Inferior parietal cortex (tissue), 1 donor: ENCODE measurements around the gene TMEM163.
"Not testable (repeated sequence)": the region's sequence is repeated elsewhere in the genome, so short reads cannot be mapped to it uniquely, and the experiment has no call there.

Experiments
- DNase-seq: peaks from one replicate; pipeline ENCODE4 v3.0.0-alpha.2; 2016; ENCODE audit errors: extremely low spot score

Gene TMEM163

GRCh38 chr2:134578316-134578715, 140.5 kb downstream of the TMEM163 start:
- DNase-seq: no peak

- DNase-seq: no peak
Measured at GRCh38 chr2:134576478-134576877, 142.3 kb downstream of the TMEM163 start.

GRCh38 chr2:134575888-134576287, 142.9 kb downstream of the TMEM163 start:
- no peak for DNase-seq

- DNase-seq: no peak
Measured at GRCh38 chr2:134574611-134575330, 144.0 kb downstream of the TMEM163 start.

- no peak for DNase-seq
Measured at GRCh38 chr2:134573724-134574123, 145.1 kb downstream of the TMEM163 start.

- DNase-seq: no peak
Measured at GRCh38 chr2:134573085-134573370, 145.8 kb downstream of the TMEM163 start.

- DNase-seq: no peak
Measured at GRCh38 chr2:134572314-134573084, 146.3 kb downstream of the TMEM163 start.

- DNase-seq: no peak
Measured at GRCh38 chr2:134570676-134571075, 148.1 kb downstream of the TMEM163 start.

- DNase-seq: no peak
Measured at GRCh38 chr2:134568413-134568812, 150.4 kb downstream of the TMEM163 start.

- DNase-seq: no peak
Measured at GRCh38 chr2:134567666-134568065, 151.1 kb downstream of the TMEM163 start.

GRCh38 chr2:134564955-134565354, 153.8 kb downstream of the TMEM163 start:
- DNase-seq: not testable (repeated sequence)

GRCh38 chr2:134564549-134564948, 154.3 kb downstream of the TMEM163 start:
- DNase-seq: no peak

GRCh38 chr2:134558208-134558830, 160.5 kb downstream of the TMEM163 start:
- no peak for DNase-seq

- DNase-seq: no peak
Measured at GRCh38 chr2:134555411-134555810, 163.4 kb downstream of the TMEM163 start.

GRCh38 chr2:134553657-134554056, 165.1 kb downstream of the TMEM163 start:
- DNase-seq: no peak

- DNase-seq: no peak
Measured at GRCh38 chr2:134550566-134551164, 168.1 kb downstream of the TMEM163 start.

- no peak for DNase-seq
Measured at GRCh38 chr2:134549104-134549503, 169.7 kb downstream of the TMEM163 start.

- peak; percentile 36 for DNase-seq
Measured at GRCh38 chr2:134540990-134541389, 177.8 kb downstream of the TMEM163 start.

GRCh38 chr2:134539981-134540380, 178.8 kb downstream of the TMEM163 start:
- DNase-seq: no peak

- DNase-seq: no peak
Measured at GRCh38 chr2:134537702-134538101, 181.1 kb downstream of the TMEM163 start.

- no peak for DNase-seq
Measured at GRCh38 chr2:134537121-134537520, 181.7 kb downstream of the TMEM163 start.

GRCh38 chr2:134536296-134536695, 182.5 kb downstream of the TMEM163 start:
- DNase-seq: no peak

GRCh38 chr2:134532537-134532936, 186.3 kb downstream of the TMEM163 start:
- no peak for DNase-seq
